Endothelial cell of hepatic sinusoid (primary cell): ENCODE results near the gene CCDC81.
"Not testable (repeated sequence)": the region's sequence is repeated elsewhere in the genome, so short reads cannot be mapped to it uniquely, and the experiment has no call there.

Source experiments
- in situ Hi-C: cut with HindIII; loops from 2 replicates; pipeline ENCODE4 v1.10.0; 2017; ENCODE audit warnings: low sequenced_read_pairs

Gene CCDC81

DNA sequence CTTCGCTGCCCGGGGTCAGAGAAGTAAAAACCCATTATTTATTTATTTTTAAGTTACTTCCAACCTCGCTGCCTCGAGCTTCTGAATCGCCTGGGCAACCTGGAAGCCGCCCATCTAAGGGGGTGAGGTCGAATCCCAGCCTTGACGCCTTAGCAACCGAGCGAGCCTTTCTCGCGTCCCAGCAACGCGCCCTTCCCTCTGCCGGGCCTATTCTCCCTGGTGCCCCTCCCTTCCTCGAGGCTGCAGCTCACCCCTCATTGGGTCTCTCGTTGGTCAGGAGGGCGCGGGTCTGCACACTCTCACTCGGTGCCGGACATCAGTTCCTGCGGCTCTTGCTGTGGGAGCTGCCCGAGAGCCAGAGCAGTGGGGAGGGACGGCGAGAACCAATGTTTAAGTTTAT lies at the start of gene CCDC81:
Gene CCDC81 (plus strand): TSS at position 302 of the 400 bp plus-strand sequence. CDS start 277 bp downstream, outside the sequence.
- in situ Hi-C loops = no loop called here

DNA sequence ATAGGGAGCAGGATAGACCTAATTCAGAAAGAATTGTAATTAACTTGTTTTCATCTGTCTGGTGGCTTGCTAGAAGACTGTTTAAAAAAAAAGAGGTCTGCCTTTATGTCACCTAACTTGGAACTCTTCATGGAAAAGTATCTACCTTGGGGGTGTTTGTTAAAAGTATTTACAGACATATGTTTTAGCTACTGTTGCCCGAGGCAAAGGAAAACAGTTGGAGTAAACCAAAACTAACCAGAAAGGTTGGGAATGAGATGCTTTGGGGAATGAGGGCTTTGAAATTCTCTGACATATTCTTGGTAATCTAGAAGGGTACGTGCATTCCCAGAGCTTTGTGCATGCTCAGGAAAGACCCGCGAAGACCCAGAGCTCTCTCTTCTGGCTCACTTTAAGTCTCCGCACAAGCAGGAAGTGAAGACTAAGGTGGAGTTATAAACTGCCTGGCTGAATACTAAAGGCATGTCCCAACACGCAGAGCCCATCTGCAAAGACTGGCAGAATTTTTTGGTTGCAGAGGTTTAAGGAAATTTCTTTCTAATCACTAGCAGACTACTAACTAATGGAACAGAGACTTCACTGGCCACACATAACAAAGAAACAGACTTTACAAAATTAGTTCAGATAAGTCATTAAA lies 39.4 kb upstream of the CCDC81 start:
- in situ Hi-C loops = no loop called here

GRCh38 chr11:86337227-86337626 lies 37.5 kb upstream of the CCDC81 start:
- in situ Hi-C loops = no loop called here

GRCh38 chr11:86341382-86341781 lies 33.3 kb upstream of the CCDC81 start:
- in situ Hi-C loops = no loop called here

- in situ Hi-C loops = no loop called here
Observed at GRCh38 chr11:86346513-86346912, 28.2 kb upstream of the CCDC81 start.

- in situ Hi-C loops = no loop called here
Observed at GRCh38 chr11:86355256-86355655, 19.4 kb upstream of the CCDC81 start.

DNA sequence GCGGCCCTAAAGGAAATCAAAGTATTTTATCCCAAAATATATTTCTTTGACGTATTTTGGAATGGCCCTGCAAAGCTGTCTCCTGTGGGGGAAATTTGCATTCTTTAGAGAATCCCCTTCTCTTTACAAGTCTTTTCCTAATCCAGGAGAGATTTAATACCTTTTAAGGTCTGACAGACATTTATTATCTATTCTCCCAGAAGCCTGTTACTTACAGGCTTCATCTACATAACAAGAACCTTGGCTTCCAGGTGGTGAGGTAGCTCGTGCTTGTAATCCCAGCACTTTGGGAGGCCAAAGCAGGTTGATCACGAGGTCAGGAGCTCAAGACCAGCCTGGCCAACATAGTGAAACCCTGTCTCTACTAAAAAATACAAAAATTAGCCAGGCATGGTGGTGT lies 17.3 kb upstream of the CCDC81 start:
- in situ Hi-C loops = not testable (repeated sequence)

DNA sequence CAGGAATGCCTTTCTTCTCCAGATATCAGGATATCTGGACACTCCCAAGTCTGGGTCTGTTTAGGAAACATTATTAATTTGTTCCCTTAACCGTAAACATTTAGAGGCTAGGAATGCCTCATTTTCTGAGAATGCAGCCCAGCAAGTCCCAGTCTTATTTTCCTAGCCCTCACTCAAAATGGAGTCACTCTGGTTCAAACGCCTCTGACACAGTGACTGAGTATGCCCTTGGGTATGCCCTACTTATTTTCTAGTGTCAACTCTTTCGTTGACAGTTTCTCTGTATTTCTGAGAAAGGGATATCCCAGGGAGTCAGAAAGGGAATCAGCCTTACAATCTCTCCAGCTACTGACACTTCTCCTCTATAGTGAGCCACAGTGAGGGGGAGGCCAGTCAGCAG lies 16.0 kb upstream of the CCDC81 start:
- in situ Hi-C loops = no loop called here

DNA sequence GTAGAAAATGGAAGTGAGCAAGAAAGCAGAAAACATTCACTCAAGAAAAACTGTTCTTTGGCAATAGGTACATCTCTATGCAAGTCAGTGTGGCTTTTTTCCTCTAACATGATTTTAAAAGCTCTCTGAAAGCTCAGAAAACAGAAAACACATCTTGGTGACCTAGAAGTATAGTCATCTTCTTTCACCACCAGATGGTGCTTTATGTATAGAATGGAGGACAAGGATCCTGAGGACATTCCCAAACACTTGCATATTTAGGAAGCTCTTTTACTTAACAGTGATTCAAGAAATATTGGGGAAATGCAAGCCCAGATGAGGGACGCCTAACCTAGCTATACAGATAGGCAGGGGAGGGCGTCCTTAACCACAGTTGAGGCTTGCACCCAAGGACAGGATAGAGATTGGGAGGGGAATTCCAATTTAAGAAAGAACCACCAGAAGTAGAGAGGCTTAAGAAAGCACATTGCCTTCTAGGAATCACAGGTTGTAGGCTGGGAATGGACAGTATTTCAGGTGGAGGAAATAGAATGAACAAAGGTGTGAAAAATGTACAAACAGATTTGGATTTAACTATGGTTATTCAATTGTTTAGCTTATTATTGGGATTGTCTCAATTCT lies 13.8 kb upstream of the CCDC81 start:
- in situ Hi-C loops = no loop called here

GRCh38 chr11:86363424-86363823 lies 11.3 kb upstream of the CCDC81 start:
- in situ Hi-C loops = no loop called here

GRCh38 chr11:86365546-86365945 lies 9.1 kb upstream of the CCDC81 start:
- in situ Hi-C loops = no loop called here

DNA sequence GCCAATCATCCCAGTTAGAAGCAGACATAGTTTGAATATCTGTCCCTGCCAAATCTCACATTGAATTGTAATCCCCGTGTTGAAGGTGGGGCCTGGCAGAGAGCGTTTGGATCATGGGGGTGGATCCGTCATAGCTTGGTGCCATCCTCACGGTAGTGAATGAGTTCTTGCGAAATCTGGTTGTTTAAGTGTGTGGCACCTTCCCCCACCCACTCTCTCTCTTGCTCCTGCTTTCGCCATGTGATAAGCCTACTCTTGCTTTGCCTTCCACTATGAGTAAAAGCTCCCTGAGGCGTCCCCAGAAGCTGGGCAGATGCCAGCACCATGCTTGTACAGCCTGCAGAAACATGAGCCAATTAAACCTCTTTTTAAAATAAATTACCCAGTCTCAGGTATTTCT lies 5.0 kb upstream of the CCDC81 start:
- in situ Hi-C loops = no loop called here

- in situ Hi-C loops = no loop called here
Observed at GRCh38 chr11:86370171-86370570, 4.5 kb upstream of the CCDC81 start.

DNA sequence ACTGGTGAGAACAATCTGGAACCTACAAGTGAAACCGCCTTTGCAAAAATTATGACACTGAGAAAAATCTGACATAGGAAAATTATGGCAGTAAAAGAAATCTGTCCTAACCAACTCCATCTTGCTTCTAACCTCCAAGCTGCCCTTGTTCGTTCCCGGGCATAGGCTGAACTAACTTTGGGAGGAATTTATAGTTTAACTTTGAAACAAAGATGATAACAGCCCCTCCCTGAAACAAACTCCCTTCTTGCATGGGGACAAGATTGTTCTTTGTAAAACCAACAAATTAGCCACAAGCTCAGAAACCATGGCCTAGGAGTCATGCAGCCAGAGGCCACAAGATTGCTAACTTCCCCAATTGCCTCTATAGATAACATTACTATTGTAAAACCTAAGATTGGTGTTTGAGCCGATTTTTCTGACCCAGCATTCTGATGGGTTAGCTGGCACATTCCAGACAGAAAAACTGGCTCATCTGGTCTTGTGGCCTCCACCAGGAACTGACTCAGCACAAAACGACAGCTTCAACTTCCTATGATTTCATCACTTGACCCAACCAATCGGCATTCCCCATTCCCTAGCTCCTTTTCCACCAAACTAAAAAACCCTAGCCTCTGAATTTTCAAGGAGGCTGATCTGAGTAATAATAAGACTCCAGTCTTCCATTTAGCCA lies 3.6 kb upstream of the CCDC81 start:
- in situ Hi-C loops = no loop called here

GRCh38 chr11:86372041-86372440 lies 2.6 kb upstream of the CCDC81 start:
- in situ Hi-C loops = no loop called here

DNA sequence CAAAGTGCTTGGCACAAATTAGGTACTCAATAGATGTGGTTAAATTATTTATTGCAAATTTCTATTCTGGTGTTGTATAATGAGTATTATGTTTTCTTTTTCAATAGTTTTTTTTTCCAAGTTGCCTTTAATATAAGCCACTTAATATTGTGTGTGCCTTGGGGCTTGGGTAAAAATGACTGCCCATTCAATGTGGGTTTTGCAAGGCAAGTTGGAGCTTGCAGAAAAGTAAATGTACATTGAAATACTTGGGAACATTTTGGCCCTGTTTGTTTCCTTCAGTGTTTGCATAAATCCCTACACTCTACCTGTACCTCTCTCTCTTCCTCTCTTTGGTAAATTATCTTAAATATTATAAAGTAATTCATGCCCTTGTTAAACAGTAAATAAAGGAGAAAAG lies 2.1 kb upstream of the CCDC81 start:
- in situ Hi-C loops = no loop called here

- in situ Hi-C loops = no loop called here
Observed at GRCh38 chr11:86374069-86374468, 618 bp upstream of the CCDC81 start.

DNA sequence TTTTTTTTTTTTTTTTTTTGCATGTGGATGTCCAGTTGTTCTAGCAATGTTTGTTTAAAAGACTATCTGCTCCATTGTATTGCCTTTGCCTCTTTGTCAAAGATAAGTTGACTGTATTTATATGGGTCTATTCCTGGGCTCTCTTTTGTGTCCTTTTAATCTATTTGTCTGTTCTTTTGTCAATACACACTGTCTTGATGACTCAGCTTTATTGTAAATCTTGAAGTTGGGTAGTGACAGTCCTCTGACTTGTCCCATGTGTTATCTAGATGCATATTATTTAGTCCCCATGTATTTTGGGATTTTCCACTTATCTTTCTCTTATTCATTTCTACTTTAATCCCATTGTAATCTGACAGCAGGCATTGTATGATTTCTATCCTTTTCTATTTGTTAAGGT lies 3.3 kb downstream of the CCDC81 start:
- in situ Hi-C loops = no loop called here

DNA sequence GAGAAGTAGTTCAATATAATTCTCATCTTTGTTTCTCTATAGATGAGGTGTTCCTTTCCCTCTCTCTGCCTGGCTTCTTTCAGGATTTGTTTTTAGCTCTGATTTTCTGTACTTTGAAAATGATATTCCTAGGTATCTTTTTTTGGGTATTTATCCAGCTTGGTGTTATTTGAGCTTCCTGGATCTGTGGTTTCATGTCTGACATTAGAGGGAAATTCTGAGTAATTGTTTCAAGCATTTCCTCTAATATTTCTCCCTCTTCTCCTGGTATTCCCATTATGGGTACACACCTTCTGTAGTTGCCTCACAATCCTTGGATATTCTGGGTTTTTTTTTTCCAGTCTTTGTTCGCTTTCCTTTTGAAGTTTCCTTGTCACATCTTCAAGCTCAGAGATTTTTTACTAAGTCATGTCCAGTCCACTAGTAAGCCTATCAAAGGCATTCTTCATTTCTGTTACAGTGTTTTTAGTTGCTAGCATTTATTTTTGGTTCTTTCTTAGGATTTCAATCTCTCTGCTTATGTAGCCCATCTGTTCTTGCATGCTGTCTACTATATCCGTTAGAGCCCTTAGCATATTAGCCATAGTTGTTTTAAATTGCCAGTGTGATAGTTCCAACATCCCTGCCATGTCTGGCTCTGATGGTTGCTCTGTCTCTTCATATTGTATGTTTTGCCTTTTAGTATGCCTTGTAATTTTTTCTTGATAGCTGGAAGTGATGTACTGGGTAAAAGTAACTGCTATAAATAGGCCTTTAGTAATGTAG lies 5.8 kb downstream of the CCDC81 start:
- in situ Hi-C loops = no loop called here

GRCh38 chr11:86383041-86383955 lies 8.6 kb downstream of the CCDC81 start:
- in situ Hi-C loops = no loop called here

DNA sequence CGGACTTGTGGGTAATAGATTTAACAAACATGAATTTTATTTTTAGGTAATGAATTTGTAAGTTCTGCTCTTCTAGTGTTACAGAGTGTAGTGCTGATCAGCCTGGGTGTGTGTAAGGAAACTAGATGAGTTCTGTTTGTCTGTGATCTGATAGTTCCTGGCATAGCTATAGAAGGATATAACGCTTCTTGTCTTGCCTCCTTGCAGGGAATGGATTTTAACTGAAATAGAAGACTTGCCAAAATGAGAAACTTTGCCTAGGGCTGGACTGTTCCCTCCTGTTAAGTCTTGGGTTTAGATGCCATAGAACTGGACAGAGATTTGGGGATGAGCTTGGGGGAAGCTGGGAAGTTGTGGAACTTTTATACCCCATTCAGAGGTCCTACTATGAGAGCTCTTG lies 11.6 kb downstream of the CCDC81 start:
- in situ Hi-C loops = no loop called here
